ENCODE data around the gene NT5C1A.

DNA sequence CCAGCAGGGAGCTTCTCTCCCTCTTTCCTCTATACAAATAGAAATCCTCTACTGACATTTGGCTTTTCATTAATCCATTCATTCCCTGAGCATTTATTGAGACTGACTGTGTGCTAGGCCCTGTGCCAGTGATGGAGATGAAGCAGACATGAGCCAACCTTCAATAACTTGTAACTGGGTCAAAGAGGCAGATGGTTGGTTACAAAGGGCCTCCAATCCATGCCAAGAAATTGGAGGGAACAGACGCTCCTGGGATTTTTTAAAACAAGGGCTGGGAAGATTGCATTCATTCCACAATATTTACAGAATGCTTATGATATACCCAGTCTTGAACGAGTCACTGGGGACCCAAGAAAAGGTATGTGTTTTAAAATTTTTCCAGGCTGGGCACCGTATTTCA is 13.2 kb upstream of the NT5C1A start:
- TF ChIP-seq FOXK2 (IDR thresholded peaks at IDR 0.05) = no peak
- TF ChIP-seq L3MBTL2 (conservative IDR thresholded peaks at IDR 0.05) = no peak
- no peak for TF ChIP-seq SP1 (IDR thresholded peaks at IDR 0.05)
- no peak for TF ChIP-seq FOXM1 (IDR thresholded peaks at IDR 0.05; ENCODE audit: borderline replicate concordance)
- no peak for TF ChIP-seq SUZ12 (IDR thresholded peaks at IDR 0.05)
- no peak for TF ChIP-seq TARDBP (IDR thresholded peaks at IDR 0.05)
- no peak for TF ChIP-seq ZNF384 (IDR thresholded peaks at IDR 0.05)
- TF ChIP-seq, protein P1, sequence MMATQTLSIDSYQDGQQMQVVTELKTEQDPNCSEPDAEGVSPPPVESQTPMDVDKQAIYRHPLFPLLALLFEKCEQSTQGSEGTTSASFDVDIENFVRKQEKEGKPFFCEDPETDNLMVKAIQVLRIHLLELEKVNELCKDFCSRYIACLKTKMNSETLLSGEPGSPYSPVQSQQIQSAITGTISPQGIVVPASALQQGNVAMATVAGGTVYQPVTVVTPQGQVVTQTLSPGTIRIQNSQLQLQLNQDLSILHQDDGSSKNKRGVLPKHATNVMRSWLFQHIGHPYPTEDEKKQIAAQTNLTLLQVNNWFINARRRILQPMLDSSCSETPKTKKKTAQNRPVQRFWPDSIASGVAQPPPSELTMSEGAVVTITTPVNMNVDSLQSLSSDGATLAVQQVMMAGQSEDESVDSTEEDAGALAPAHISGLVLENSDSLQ (IDR thresholded peaks at IDR 0.05) = no peak
- TF ChIP-seq ELF4 (IDR thresholded peaks at IDR 0.05) = no peak
- no peak for TF ChIP-seq ARNT (IDR thresholded peaks at IDR 0.05)
- TF ChIP-seq BHLHE40 (IDR thresholded peaks at IDR 0.05; ENCODE audit: borderline replicate concordance) = no peak
